Measurements from ENCODE around the gene WASF2.

The WASF2 gene

DNA sequence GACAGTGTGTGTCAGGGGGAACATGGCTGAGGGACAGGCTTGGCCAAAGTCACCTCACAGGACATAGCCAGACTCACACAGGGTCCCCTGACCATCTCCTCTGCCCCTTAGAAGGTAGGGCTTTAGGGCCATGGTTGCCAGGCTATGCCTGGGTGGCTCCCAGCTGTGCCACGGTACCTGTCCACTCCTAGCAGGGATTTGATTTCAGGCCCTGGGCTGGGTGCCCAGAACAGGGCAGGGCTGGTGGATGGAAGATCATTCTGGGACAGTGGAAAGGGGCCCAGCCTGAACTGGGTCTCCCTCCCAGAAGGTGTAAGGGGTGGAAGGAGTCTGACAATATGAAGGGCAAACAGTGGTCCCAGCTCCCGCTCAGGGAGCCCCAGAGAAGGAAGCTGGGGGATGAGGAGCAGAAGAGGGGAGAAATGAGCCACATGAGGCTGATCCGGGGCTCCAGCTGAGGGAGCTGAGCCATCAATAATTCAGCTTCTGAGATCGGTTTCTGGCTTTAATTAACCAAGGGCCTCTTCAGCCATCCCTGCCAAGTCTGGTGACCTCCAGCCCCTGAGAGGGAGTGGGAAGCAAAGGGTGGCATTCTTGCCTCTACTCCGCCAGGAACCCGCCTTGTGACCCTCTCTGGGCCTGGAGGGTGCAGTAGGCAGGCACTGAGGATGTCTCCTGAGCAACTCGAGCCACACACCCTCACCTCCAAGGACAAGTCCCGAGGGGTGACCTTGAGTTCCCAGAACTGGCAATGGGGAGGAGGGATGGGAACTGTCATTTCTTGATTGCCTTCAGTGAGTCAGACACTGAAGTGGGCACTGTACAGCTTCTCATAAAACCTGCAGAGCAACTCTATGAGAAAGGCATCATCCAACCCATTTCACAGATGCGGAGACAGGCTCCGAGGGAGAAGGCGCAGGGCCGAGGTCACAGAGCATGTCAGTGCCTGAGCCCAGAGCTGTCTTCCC lies 108.9 kb downstream of the WASF2 start:
- Histone ChIP-seq H3K79me2 (ENCODE audit: insufficient read depth, low read length) (no peaks in the 10 kb centered on the region), H3K4me3 (ENCODE audit: low read depth in 1 of 2, low read length in 2 of 2) (no peak overlapping the region), H3K4me1 (ENCODE audit: insufficient read depth, low read length) (no peaks in the 10 kb centered on the region), H2AFZ (ENCODE audit: low read depth, low read length) (no peak overlapping the region), H3K27me3 (ENCODE audit: insufficient read depth, low read length, poor library complexity) (no peaks in the 10 kb centered on the region), H3K27ac (ENCODE audit: low read length) (no peak overlapping the region), H3K9ac (ENCODE audit: low read depth, low read length) (no peak overlapping the region), H3K4me2 (ENCODE audit: insufficient read depth, low read length) (no peak overlapping the region), H4K20me1 (ENCODE audit: insufficient read depth, low read length) (no peaks in the 10 kb centered on the region), H3K36me3 (ENCODE audit: insufficient read depth, low read length) (no peaks in the 10 kb centered on the region), H3K9me3 (ENCODE audit: insufficient read depth, low read length, severe bottlenecking) (no peaks in the 10 kb centered on the region)
- no peak for TF ChIP-seq EZH2 (IDR thresholded peaks at IDR 0.05; ENCODE audit: borderline replicate concordance, low read depth, low read length, severe bottlenecking)
- TF ChIP-seq, protein P1, sequence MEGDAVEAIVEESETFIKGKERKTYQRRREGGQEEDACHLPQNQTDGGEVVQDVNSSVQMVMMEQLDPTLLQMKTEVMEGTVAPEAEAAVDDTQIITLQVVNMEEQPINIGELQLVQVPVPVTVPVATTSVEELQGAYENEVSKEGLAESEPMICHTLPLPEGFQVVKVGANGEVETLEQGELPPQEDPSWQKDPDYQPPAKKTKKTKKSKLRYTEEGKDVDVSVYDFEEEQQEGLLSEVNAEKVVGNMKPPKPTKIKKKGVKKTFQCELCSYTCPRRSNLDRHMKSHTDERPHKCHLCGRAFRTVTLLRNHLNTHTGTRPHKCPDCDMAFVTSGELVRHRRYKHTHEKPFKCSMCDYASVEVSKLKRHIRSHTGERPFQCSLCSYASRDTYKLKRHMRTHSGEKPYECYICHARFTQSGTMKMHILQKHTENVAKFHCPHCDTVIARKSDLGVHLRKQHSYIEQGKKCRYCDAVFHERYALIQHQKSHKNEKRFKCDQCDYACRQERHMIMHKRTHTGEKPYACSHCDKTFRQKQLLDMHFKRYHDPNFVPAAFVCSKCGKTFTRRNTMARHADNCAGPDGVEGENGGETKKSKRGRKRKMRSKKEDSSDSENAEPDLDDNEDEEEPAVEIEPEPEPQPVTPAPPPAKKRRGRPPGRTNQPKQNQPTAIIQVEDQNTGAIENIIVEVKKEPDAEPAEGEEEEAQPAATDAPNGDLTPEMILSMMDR (IDR thresholded peaks at IDR 0.05; ENCODE audit: borderline replicate concordance, extremely low read depth, low read length, poor library complexity, severe bottlenecking): no peak
- ATAC-seq (ENCODE audit: insufficient read depth, low read depth) (no peak), DNase-seq (no peak)

DNA sequence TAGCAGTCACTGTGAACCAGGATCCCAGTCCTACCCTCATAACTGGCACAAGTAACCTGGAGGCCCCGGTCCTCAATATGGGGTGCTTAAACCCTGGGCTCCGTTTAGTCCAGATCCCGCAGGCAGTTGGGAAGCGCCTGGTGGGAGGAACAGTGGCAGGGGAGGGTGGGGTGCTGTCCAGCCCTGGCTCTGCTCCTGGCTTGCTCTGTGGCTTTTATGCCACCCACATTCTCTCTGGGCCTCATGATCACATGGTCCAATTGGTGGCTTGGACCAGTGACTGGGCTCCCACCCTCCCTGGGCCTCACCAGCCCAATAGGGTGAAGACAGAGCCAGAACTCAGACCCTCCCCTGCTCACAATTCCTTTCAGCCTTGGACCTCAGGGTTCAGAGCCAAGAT lies 109.7 kb downstream of the WASF2 start:
- H3K4me2 ChIP-seq (ENCODE audit: insufficient read depth, low read length): no peak overlapping the region
- H3K36me3 ChIP-seq (ENCODE audit: insufficient read depth, low read length): no peaks in the 10 kb centered on the region
- H3K27me3 ChIP-seq (ENCODE audit: insufficient read depth, low read length, poor library complexity): no peaks in the 10 kb centered on the region
- ATAC-seq (ENCODE audit: insufficient read depth, low read depth): no peak
- no peak for DNase-seq
- H3K79me2 ChIP-seq (ENCODE audit: insufficient read depth, low read length): no peaks in the 10 kb centered on the region
- no peak overlapping the region for H3K27ac ChIP-seq (ENCODE audit: low read length)
- no peaks in the 10 kb centered on the region for H3K9me3 ChIP-seq (ENCODE audit: insufficient read depth, low read length, severe bottlenecking)
- H3K9ac ChIP-seq (ENCODE audit: low read depth, low read length): no peak overlapping the region
- no peaks in the 10 kb centered on the region for H4K20me1 ChIP-seq (ENCODE audit: insufficient read depth, low read length)
- H2AFZ ChIP-seq (ENCODE audit: low read depth, low read length): no peak overlapping the region
- TF ChIP-seq, protein P1 (IDR thresholded peaks at IDR 0.05; ENCODE audit: borderline replicate concordance, extremely low read depth, low read length, poor library complexity, severe bottlenecking): no peak
- TF ChIP-seq EZH2 (IDR thresholded peaks at IDR 0.05; ENCODE audit: borderline replicate concordance, low read depth, low read length, severe bottlenecking): no peak
- no peak overlapping the region for H3K4me3 ChIP-seq (ENCODE audit: low read depth in 1 of 2, low read length in 2 of 2)
- H3K4me1 ChIP-seq (ENCODE audit: insufficient read depth, low read length): no peaks in the 10 kb centered on the region

DNA sequence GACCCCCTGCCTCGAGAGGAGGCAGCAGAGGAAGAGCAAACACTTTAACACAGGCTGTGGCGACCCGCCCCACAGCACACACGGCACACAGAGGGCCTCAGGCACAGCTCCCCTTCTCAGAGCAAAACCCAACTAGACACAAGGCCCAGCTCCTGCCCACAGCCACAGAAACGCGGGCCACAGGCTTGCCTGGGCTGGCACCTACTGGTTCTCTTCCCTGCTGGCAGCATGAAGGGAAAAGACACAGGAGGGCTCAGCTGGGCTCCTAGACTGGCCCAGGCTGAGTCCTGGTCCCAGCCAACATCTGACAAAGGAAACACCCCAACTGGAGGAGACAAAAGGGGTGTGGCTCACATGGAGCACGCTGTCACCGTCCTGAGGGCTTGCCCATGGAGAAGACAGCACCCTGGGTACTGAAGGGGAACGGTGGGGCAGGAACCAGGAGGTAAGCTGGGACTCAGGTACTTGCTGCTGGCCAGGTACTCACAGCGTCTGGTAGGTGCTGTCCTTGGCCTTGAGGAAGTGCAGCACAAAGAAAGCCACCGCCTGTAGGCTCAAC lies 110.3 kb downstream of the WASF2 start:
- Histone ChIP-seq H3K27ac (ENCODE audit: low read length) (no peak overlapping the region), H4K20me1 (ENCODE audit: insufficient read depth, low read length) (no peaks in the 10 kb centered on the region), H3K27me3 (ENCODE audit: insufficient read depth, low read length, poor library complexity) (no peaks in the 10 kb centered on the region), H3K4me2 (ENCODE audit: insufficient read depth, low read length) (no peak overlapping the region), H3K4me3 (ENCODE audit: low read depth in 1 of 2, low read length in 2 of 2) (no peak overlapping the region), H3K9ac (ENCODE audit: low read depth, low read length) (no peak overlapping the region), H3K79me2 (ENCODE audit: insufficient read depth, low read length) (no peaks in the 10 kb centered on the region), H3K36me3 (ENCODE audit: insufficient read depth, low read length) (no peaks in the 10 kb centered on the region), H3K4me1 (ENCODE audit: insufficient read depth, low read length) (no peaks in the 10 kb centered on the region), H2AFZ (ENCODE audit: low read depth, low read length) (no peak overlapping the region), H3K9me3 (ENCODE audit: insufficient read depth, low read length, severe bottlenecking) (no peaks in the 10 kb centered on the region)
- no peak for ATAC-seq (ENCODE audit: insufficient read depth, low read depth)
- no peak for DNase-seq
- TF ChIP-seq EZH2 (IDR thresholded peaks at IDR 0.05; ENCODE audit: borderline replicate concordance, low read depth, low read length, severe bottlenecking): no peak
- TF ChIP-seq, protein P1 (IDR thresholded peaks at IDR 0.05; ENCODE audit: borderline replicate concordance, extremely low read depth, low read length, poor library complexity, severe bottlenecking): no peak

All from DND-41 (cell line).